Liver (tissue), 9 donors: Measurements from ENCODE around the gene NBEAL2. TPM values are rescaled to one million over a fixed set of nuclear protein-coding genes. Genes with fewer than 3 reads are reported as not detected.

Experiments
- DNase-seq: peaks from one replicate; pipeline ENCODE4 v3.0.0-alpha.2; 2017; ENCODE audit warnings: low spot score
- H3K27ac ChIP-seq, 2 donors: one replicate each; pipeline ENCODE4 v1.7.0; 2013; ENCODE audit warnings: inconsistent platforms in 2 of 2, low read length in 2 of 2, control low read depth in 1 of 2, low read depth in 1 of 2, mild to moderate bottlenecking in 1 of 2
- H3K27me3 ChIP-seq, 4 donors: one replicate each; pipeline versions ENCODE4 v1.6.1 to v1.7.0; 2013; ENCODE audit warnings: low read length in 3 of 4, inconsistent platforms in 1 of 4, mild to moderate bottlenecking in 1 of 4, moderate library complexity in 1 of 4; ENCODE audit not compliant: control insufficient read depth in 4 of 4, insufficient read depth in 4 of 4
- H3K36me3 ChIP-seq, 4 donors: one replicate each; pipeline versions ENCODE4 v1.6.1 to v1.7.0; 2013; ENCODE audit warnings: low read length in 3 of 4, mild to moderate bottlenecking in 3 of 4, low read depth in 1 of 4, moderate library complexity in 1 of 4; ENCODE audit not compliant: control insufficient read depth in 4 of 4, insufficient read depth in 3 of 4
- H3K4me1 ChIP-seq, 4 donors: one replicate each; pipeline versions ENCODE4 v1.6.1 to v1.7.0; 2013; ENCODE audit warnings: low read length in 3 of 4, mild to moderate bottlenecking in 3 of 4, moderate library complexity in 1 of 4; ENCODE audit not compliant: control insufficient read depth in 4 of 4, insufficient read depth in 4 of 4
- H3K4me3 ChIP-seq, 3 donors: one replicate each; pipeline versions ENCODE4 v1.6.1 to v1.7.0; 2013; ENCODE audit warnings: low read length in 3 of 3, control low read depth in 1 of 3, low read depth in 1 of 3, mild to moderate bottlenecking in 1 of 3
- H3K9ac ChIP-seq, 2 donors: one replicate each; pipeline ENCODE4 v1.7.0; 2013; ENCODE audit warnings: low read length in 2 of 2, mild to moderate bottlenecking in 2 of 2, moderate library complexity in 2 of 2, control low read depth in 1 of 2, low read depth in 1 of 2
- H3K9me3 ChIP-seq, 4 donors: one replicate each; pipeline versions ENCODE4 v1.6.1 to v1.7.0; 2013; ENCODE audit warnings: low read length in 3 of 4; ENCODE audit not compliant: control insufficient read depth in 4 of 4
- ATF3 ChIP-seq: IDR thresholded peaks from 2 replicates; pipeline ENCODE4 v1.6.1; 2016; ENCODE audit warnings: antibody characterized with exemption
- FOXA1 ChIP-seq: IDR thresholded peaks from 2 replicates; pipeline ENCODE4 v1.6.1; 2016; ENCODE audit warnings: antibody characterized with exemption
- HNF4A ChIP-seq, 2 donors: conservative IDR thresholded peaks; 2 replicates each; pipeline ENCODE4 v1.6.1; 2016; ENCODE audit warnings: antibody characterized with exemption in 2 of 2, mild to moderate bottlenecking in 2 of 2
- HNF4G ChIP-seq: IDR thresholded peaks from 2 replicates; pipeline ENCODE4 v1.6.1; 2016; ENCODE audit warnings: antibody characterized with exemption
- MAX ChIP-seq: IDR thresholded peaks from 2 replicates; pipeline ENCODE4 v1.6.1; 2016; ENCODE audit warnings: antibody characterized with exemption
- NR2F2 ChIP-seq: IDR thresholded peaks from 2 replicates; pipeline ENCODE4 v1.6.1; 2016; ENCODE audit warnings: antibody characterized with exemption
- RXRA ChIP-seq, 2 donors: IDR thresholded peaks; 2 replicates each; pipeline ENCODE4 v1.6.1; 2017 to 2018; ENCODE audit warnings: antibody characterized with exemption in 2 of 2, mild to moderate bottlenecking in 1 of 2
- SP1 ChIP-seq: IDR thresholded peaks from 2 replicates; pipeline ENCODE4 v1.6.1; 2018; ENCODE audit warnings: antibody characterized with exemption, mild to moderate bottlenecking
- TAF1 ChIP-seq: conservative IDR thresholded peaks from 2 replicates; pipeline ENCODE4 v1.6.1; 2016; ENCODE audit warnings: antibody characterized with exemption, mild to moderate bottlenecking
- ZBTB33 ChIP-seq: IDR thresholded peaks from 2 replicates; pipeline ENCODE4 v1.6.1; 2016; ENCODE audit warnings: antibody characterized with exemption
- WGBS: extraction: QIAGEN DNeasy Blood & Tissue Kit; methylation state at CpG from one replicate; pipeline ENCODE4 v1.1.7; 2013; 5-methylcytosine and 5-hydroxymethylcytosine counted together
- polyA plus RNA-seq, 2 donors: library from polyadenylated mRNA; stranded (reverse) in 1 of 2; unstranded in 1 of 2; fragments of 200-250 nt in 1 of 2; fragments of >200 nt in 1 of 2; fragmentation: Nextera tagmentation in 1 of 2; extraction: Ambion mirVana in 1 of 2; gene quantifications; one replicate each; pipeline versions ENCODE4 v1.2.1 to v1.2.3, GENCODE V29; 2013 to 2015
- total RNA-seq, 2 donors: library from RNA; depleted of rRNA; stranded (reverse); fragments of >200 nt; gene quantifications; one replicate each; pipeline ENCODE4 v1.2.3, GENCODE V29; 2014
- donor health status: healthy.
- donor health status: healthy.
- donor health status: healthy.
- donor health status: healthy.
- donor health status: healthy.

The NBEAL2 gene
- total and polyA plus RNA-seq, 4 donors, result 2.0 to 20.7 (median 7.6) TPM

GRCh38 chr3:46979958-46980497 is 562 bp downstream of the NBEAL2 start:
- WGBS, result 9% methylated on average over 39 of the region's 40 CpGs
- no peaks in the 10 kb centered on the region for H3K36me3 ChIP-seq
- no peak overlapping the region for H3K9ac ChIP-seq
- H3K9me3 ChIP-seq, result no peaks in the 10 kb centered on the region
- H3K4me1 ChIP-seq, result peaks cover 6 to 21% (median 12%) of the 10 kb centered on the region in 4 donors
- H3K27ac ChIP-seq, result no peak overlapping the region
- H3K4me3 ChIP-seq, result peak overlapping the region; percentile 60 to 74 (median 68)
- H3K27me3 ChIP-seq, result no peaks in the 10 kb centered on the region
- DNase-seq, result no peak
- TF ChIP-seq ZBTB33 (no peak), NR2F2 (no peak), SP1 (no peak), MAX (no peak), HNF4A (conservative IDR thresholded peaks at IDR 0.05) (no peak), TAF1 (no peak)

GRCh38 chr3:46981932-46982471 is 2.5 kb downstream of the NBEAL2 start:
- H3K9ac ChIP-seq, result no peak overlapping the region
- peaks cover 6 to 19% (median 8%) of the 10 kb centered on the region in 4 donors for H3K4me1 ChIP-seq
- no peak overlapping the region for H3K4me3 ChIP-seq

GRCh38 chr3:46982546-46982945 is 3.1 kb downstream of the NBEAL2 start:
- 79% methylated on average over 2 of the region's 2 CpGs for WGBS
- TF ChIP-seq HNF4G (no peak), ATF3 (no peak)
- Histone ChIP-seq H3K36me3 (no peaks in the 10 kb centered on the region), H3K4me3 (no peak overlapping the region), H3K27ac (no peak overlapping the region), H3K9ac (no peak overlapping the region), H3K4me1 (peaks cover 6 to 15% (median 9%) of the 10 kb centered on the region in 4 donors), H3K9me3 (no peaks in the 10 kb centered on the region), H3K27me3 (no peaks in the 10 kb centered on the region)
- DNase-seq, result no peak

More at GRCh38 chr3:46981932-46982471, 2.5 kb downstream of the NBEAL2 start:
- H3K27ac ChIP-seq, result peak overlapping the region in 1 of 2 donors; percentile 51
- 60% methylated on average over 5 of the region's 5 CpGs for WGBS
- no peaks in the 10 kb centered on the region for H3K9me3 ChIP-seq
- no peaks in the 10 kb centered on the region for H3K36me3 ChIP-seq
- TF ChIP-seq RXRA (IDR thresholded peaks at IDR 0.05) (no peak), FOXA1 (no peak), NR2F2 (peak; percentile 19)
- no peaks in the 10 kb centered on the region for H3K27me3 ChIP-seq
- DNase-seq, result no peak
